G401 (cell line): ENCODE data around the gene ZNF557. TPM values are rescaled to one million over a fixed set of nuclear protein-coding genes. Genes with fewer than 3 reads are reported as not detected.

Experiments used
- DNase-seq: peaks from one replicate; pipeline ENCODE4 v3.0.0-alpha.2; 2015; ENCODE audit warnings: low spot score
- in situ Hi-C: cut with HindIII; loops from 2 replicates; pipeline ENCODE4 v1.10.0; 2016; ENCODE audit warnings: low sequenced_read_pairs, mixed read lengths
- total RNA-seq: library from RNA; depleted of rRNA; stranded (reverse); fragments of >200 nt; shearing (Covaris generic); gene quantifications from 2 replicates; pipeline ENCODE4 v1.2.3, GENCODE V29; 2014

The ZNF557 gene
- total RNA-seq, 1 experiment from 2014 or later, result 14.6 TPM

GRCh38 chr19:7069904-7070226 lies 362 bp downstream of the ZNF557 start:
- in situ Hi-C loops, result no loop called here
- no peak for DNase-seq

- DNase-seq, result no peak
- in situ Hi-C loops, result no loop called here
Measured at GRCh38 chr19:7072541-7072940, 3.0 kb downstream of the ZNF557 start.

GRCh38 chr19:7074705-7075282 lies 5.3 kb downstream of the ZNF557 start:
- in situ Hi-C loops, result no loop called here
- DNase-seq, result no peak

GRCh38 chr19:7076151-7076550 lies 6.6 kb downstream of the ZNF557 start:
- DNase-seq, result no peak
- in situ Hi-C loops, result no loop called here

GRCh38 chr19:7078008-7078407 lies 8.5 kb downstream of the ZNF557 start:
- in situ Hi-C loops, result no loop called here
- no peak for DNase-seq

- DNase-seq, result no peak
- in situ Hi-C loops, result no loop called here
Measured at GRCh38 chr19:7083076-7083956, 13.8 kb downstream of the ZNF557 start.

- in situ Hi-C loops, result no loop called here
- no peak for DNase-seq
Measured at GRCh38 chr19:7088999-7089398, 19.5 kb downstream of the ZNF557 start.

- no peak for DNase-seq
- in situ Hi-C loops, result no loop called here
Measured at GRCh38 chr19:7098096-7098495, 28.6 kb downstream of the ZNF557 start.

- in situ Hi-C loops, result no loop called here
- DNase-seq, result peak; percentile 92
Measured at GRCh38 chr19:7098701-7099596, 29.4 kb downstream of the ZNF557 start.

- in situ Hi-C loops, result no loop called here
- peak; percentile 86 for DNase-seq
Measured at GRCh38 chr19:7099597-7099921, 30.1 kb downstream of the ZNF557 start.

- in situ Hi-C loops, result no loop called here
- no peak for DNase-seq
Measured at GRCh38 chr19:7101498-7102253, 32.2 kb downstream of the ZNF557 start.

- in situ Hi-C loops, result no loop called here
- no peak for DNase-seq
Measured at GRCh38 chr19:7104747-7105447, 35.4 kb downstream of the ZNF557 start.

GRCh38 chr19:7106711-7107657 lies 37.5 kb downstream of the ZNF557 start:
- no peak for DNase-seq
- in situ Hi-C loops, result no loop called here

- in situ Hi-C loops, result no loop called here
- no peak for DNase-seq
Measured at GRCh38 chr19:7109678-7110289, 40.3 kb downstream of the ZNF557 start.

- in situ Hi-C loops, result no loop called here
- DNase-seq, result no peak
Measured at GRCh38 chr19:7112675-7113074, 43.2 kb downstream of the ZNF557 start.

- no peak for DNase-seq
- in situ Hi-C loops, result no loop called here
Measured at GRCh38 chr19:7113233-7113632, 43.7 kb downstream of the ZNF557 start.

GRCh38 chr19:7115721-7116120 lies 46.2 kb downstream of the ZNF557 start:
- in situ Hi-C loops, result no loop called here

More at GRCh38 chr19:7115721-7116120, 46.2 kb downstream of the ZNF557 start:
- peak; percentile 14 for DNase-seq
